Activated naive CD8-positive, alpha-beta T cell (primary cell): Measurements from ENCODE around the gene OR3A2.
"Not testable (repeated sequence)": the region's sequence is repeated elsewhere in the genome, so short reads cannot be mapped to it uniquely, and the experiment has no call there.

Experiments
- H3K27ac Mint-ChIP-seq: one replicate; pipeline ENCODE4 v1.8.0; 2021; ENCODE audit warnings: mixed read lengths
- H3K27me3 Mint-ChIP-seq: one replicate; pipeline ENCODE4 v1.8.0; 2021; ENCODE audit warnings: mixed read lengths
- H3K36me3 Mint-ChIP-seq: one replicate; pipeline ENCODE4 v1.8.0; 2021; ENCODE audit warnings: mixed read lengths
- H3K4me1 Mint-ChIP-seq: one replicate; pipeline ENCODE4 v1.8.0; 2021; ENCODE audit warnings: low read depth, mixed read lengths
- H3K4me3 Mint-ChIP-seq: one replicate; pipeline ENCODE4 v1.8.0; 2021; ENCODE audit warnings: mild to moderate bottlenecking, mixed read lengths
- H3K9me3 Mint-ChIP-seq: one replicate; pipeline ENCODE4 v1.8.0; 2021; ENCODE audit warnings: low read depth, mixed read lengths

The OR3A2 gene

GRCh38 chr17:3385869-3386816 is at the start of gene OR3A2:
Gene OR3A2, minus strand, starts transcription at chr17:3386308.
- Mint-ChIP-seq H3K4me1 (no peaks in the 10 kb centered on the region), H3K9me3 (peaks cover 5% of the 10 kb centered on the region), H3K27ac (peak within 1 kb of the TSS; percentile 35), H3K36me3 (no peaks in the 10 kb centered on the region), H3K4me3 (peak within 1 kb of the TSS; percentile 70), H3K27me3 (peaks cover 27% of the 10 kb centered on the region)

- H3K4me3 Mint-ChIP-seq = no peak within 1 kb of the TSS
- no peaks in the 10 kb centered on the region for H3K36me3 Mint-ChIP-seq
- H3K9me3 Mint-ChIP-seq = peaks cover 7% of the 10 kb centered on the region
- peaks cover 19% of the 10 kb centered on the region for H3K27me3 Mint-ChIP-seq
- H3K4me1 Mint-ChIP-seq = no peaks in the 10 kb centered on the region
- H3K27ac Mint-ChIP-seq = peak within 1 kb of the TSS; percentile 24
Measured at GRCh38 chr17:3433741-3434140, 47.6 kb upstream of the OR3A2 start, which contains the start of gene OR1E2. Gene OR1E2, minus strand, starts transcription at chr17:3433841. Its CDS starts 0 bp downstream, at chr17:3433841.

- not testable (repeated sequence) for H3K4me3 Mint-ChIP-seq, H3K4me1 Mint-ChIP-seq, H3K9me3 Mint-ChIP-seq, H3K36me3 Mint-ChIP-seq
- H3K27me3 Mint-ChIP-seq = peaks cover 15% of the 10 kb centered on the region
- peak overlapping the region; percentile 24 for H3K27ac Mint-ChIP-seq
Measured at GRCh38 chr17:3433215-3433614, 47.1 kb upstream of the OR3A2 start.

- no peak overlapping the region for H3K27ac Mint-ChIP-seq
- H3K36me3 Mint-ChIP-seq = no peaks in the 10 kb centered on the region
- no peak overlapping the region for H3K4me3 Mint-ChIP-seq
- peaks cover 12% of the 10 kb centered on the region for H3K27me3 Mint-ChIP-seq
- no peaks in the 10 kb centered on the region for H3K4me1 Mint-ChIP-seq
- H3K9me3 Mint-ChIP-seq = no peaks in the 10 kb centered on the region
Measured at GRCh38 chr17:3418222-3418621, 32.1 kb upstream of the OR3A2 start.

- Mint-ChIP-seq H3K4me1 (no peaks in the 10 kb centered on the region), H3K36me3 (no peaks in the 10 kb centered on the region), H3K27ac (no peak overlapping the region), H3K9me3 (no peaks in the 10 kb centered on the region), H3K4me3 (no peak overlapping the region), H3K27me3 (peaks cover 15% of the 10 kb centered on the region)
Measured at GRCh38 chr17:3415610-3416009, 29.5 kb upstream of the OR3A2 start.

GRCh38 chr17:3412216-3412615 is 26.1 kb upstream of the OR3A2 start:
- not testable (repeated sequence) for H3K4me3 Mint-ChIP-seq, H3K9me3 Mint-ChIP-seq, H3K36me3 Mint-ChIP-seq, H3K4me1 Mint-ChIP-seq, H3K27ac Mint-ChIP-seq
- H3K27me3 Mint-ChIP-seq = peaks cover 30% of the 10 kb centered on the region

GRCh38 chr17:3411070-3411469 is 25.0 kb upstream of the OR3A2 start, which contains the start of gene OR3A3:
Gene OR3A3, plus strand, starts transcription at chr17:3411370.
- H3K36me3 Mint-ChIP-seq = peaks cover 6% of the 10 kb centered on the region
- H3K4me3 Mint-ChIP-seq = no peak within 1 kb of the TSS
- H3K27ac Mint-ChIP-seq = no peak within 1 kb of the TSS
- H3K4me1 Mint-ChIP-seq = no peaks in the 10 kb centered on the region
- peaks cover 16% of the 10 kb centered on the region for H3K9me3 Mint-ChIP-seq
- peaks cover 32% of the 10 kb centered on the region for H3K27me3 Mint-ChIP-seq

GRCh38 chr17:3403856-3404255 is 17.7 kb upstream of the OR3A2 start:
- not testable (repeated sequence) for H3K36me3 Mint-ChIP-seq, H3K27ac Mint-ChIP-seq, H3K4me3 Mint-ChIP-seq, H3K4me1 Mint-ChIP-seq
- Mint-ChIP-seq H3K27me3 (peaks cover 18% of the 10 kb centered on the region), H3K9me3 (peaks cover 16% of the 10 kb centered on the region)

GRCh38 chr17:3401786-3402185 is 15.7 kb upstream of the OR3A2 start:
- H3K27me3 Mint-ChIP-seq = peaks cover 9% of the 10 kb centered on the region
- H3K36me3 Mint-ChIP-seq = no peaks in the 10 kb centered on the region
- no peak overlapping the region for H3K4me3 Mint-ChIP-seq
- no peak overlapping the region for H3K27ac Mint-ChIP-seq
- peaks cover 6% of the 10 kb centered on the region for H3K9me3 Mint-ChIP-seq
- no peaks in the 10 kb centered on the region for H3K4me1 Mint-ChIP-seq

- Mint-ChIP-seq H3K4me3 (no peak overlapping the region), H3K4me1 (no peaks in the 10 kb centered on the region), H3K27ac (no peak overlapping the region), H3K27me3 (peaks cover 13% of the 10 kb centered on the region), H3K36me3 (no peaks in the 10 kb centered on the region), H3K9me3 (no peaks in the 10 kb centered on the region)
Measured at GRCh38 chr17:3400055-3400454, 13.9 kb upstream of the OR3A2 start.

- Mint-ChIP-seq H3K36me3 (no peaks in the 10 kb centered on the region), H3K27ac (no peak within 1 kb of the TSS), H3K9me3 (no peaks in the 10 kb centered on the region), H3K4me3 (no peak within 1 kb of the TSS), H3K27me3 (peaks cover 18% of the 10 kb centered on the region), H3K4me1 (no peaks in the 10 kb centered on the region)
Measured at GRCh38 chr17:3398310-3398709, 12.2 kb upstream of the OR3A2 start, which contains the start of gene OR1E1. Gene OR1E1, minus strand, starts transcription at chr17:3398410. Its CDS starts 0 bp downstream, at chr17:3398410.

GRCh38 chr17:3397801-3398200 is 11.7 kb upstream of the OR3A2 start:
- not testable (repeated sequence) for H3K27ac Mint-ChIP-seq, H3K4me3 Mint-ChIP-seq, H3K36me3 Mint-ChIP-seq, H3K9me3 Mint-ChIP-seq, H3K4me1 Mint-ChIP-seq
- H3K27me3 Mint-ChIP-seq = peaks cover 18% of the 10 kb centered on the region

GRCh38 chr17:3389791-3390190 is 3.7 kb upstream of the OR3A2 start:
- no peak overlapping the region for H3K27ac Mint-ChIP-seq
- no peak overlapping the region for H3K4me3 Mint-ChIP-seq
- no peaks in the 10 kb centered on the region for H3K4me1 Mint-ChIP-seq
- peaks cover 24% of the 10 kb centered on the region for H3K27me3 Mint-ChIP-seq
- H3K9me3 Mint-ChIP-seq = peaks cover 8% of the 10 kb centered on the region
- H3K36me3 Mint-ChIP-seq = no peaks in the 10 kb centered on the region

GRCh38 chr17:3381957-3382356 is 4.2 kb downstream of the OR3A2 start:
- H3K4me1 Mint-ChIP-seq = no peaks in the 10 kb centered on the region
- H3K27ac Mint-ChIP-seq = no peak overlapping the region
- no peak overlapping the region for H3K4me3 Mint-ChIP-seq
- H3K27me3 Mint-ChIP-seq = peaks cover 24% of the 10 kb centered on the region
- H3K9me3 Mint-ChIP-seq = no peaks in the 10 kb centered on the region
- no peaks in the 10 kb centered on the region for H3K36me3 Mint-ChIP-seq

- Mint-ChIP-seq H3K9me3 (peaks cover 10% of the 10 kb centered on the region), H3K27me3 (peaks cover 13% of the 10 kb centered on the region), H3K36me3 (no peaks in the 10 kb centered on the region), H3K4me1 (no peaks in the 10 kb centered on the region), H3K4me3 (no peak overlapping the region), H3K27ac (no peak overlapping the region)
Measured at GRCh38 chr17:3378321-3378720, 7.8 kb downstream of the OR3A2 start.

GRCh38 chr17:3371167-3371566 is 14.9 kb downstream of the OR3A2 start:
- not testable (repeated sequence) for H3K36me3 Mint-ChIP-seq, H3K4me1 Mint-ChIP-seq, H3K27ac Mint-ChIP-seq, H3K4me3 Mint-ChIP-seq
- peaks cover 10% of the 10 kb centered on the region for H3K27me3 Mint-ChIP-seq
- H3K9me3 Mint-ChIP-seq = peaks cover 10% of the 10 kb centered on the region
